Peyer's patch (tissue), 4 donors: ENCODE results near the gene TNNI3K.

Source experiments
- POLR2A ChIP-seq, 2 donors: fragments of 450-650 bp; IDR thresholded peaks; one replicate each; pipeline ENCODE4 v1.5.1; 2017; ENCODE audit warnings: antibody characterized with exemption in 2 of 2, mild to moderate bottlenecking in 2 of 2, moderate library complexity in 2 of 2
- TF ChIP-seq, protein P1 (sequence below), 6 experiments: fragments of 450-650 bp in 4 of 6; fragments of 200-600 bp in 2 of 6; sonication (generic) in 1 of 6; IDR thresholded peaks; one replicate each; pipeline ENCODE4 v1.5.1; 2017 to 2019; ENCODE audit warnings: antibody characterized with exemption in 6 of 6, mild to moderate bottlenecking in 3 of 6, moderate library complexity in 1 of 6

GRCh38 chr1:74396462-74396861, 161.3 kb downstream of the TNNI3K start:
- TF ChIP-seq, protein P1, sequence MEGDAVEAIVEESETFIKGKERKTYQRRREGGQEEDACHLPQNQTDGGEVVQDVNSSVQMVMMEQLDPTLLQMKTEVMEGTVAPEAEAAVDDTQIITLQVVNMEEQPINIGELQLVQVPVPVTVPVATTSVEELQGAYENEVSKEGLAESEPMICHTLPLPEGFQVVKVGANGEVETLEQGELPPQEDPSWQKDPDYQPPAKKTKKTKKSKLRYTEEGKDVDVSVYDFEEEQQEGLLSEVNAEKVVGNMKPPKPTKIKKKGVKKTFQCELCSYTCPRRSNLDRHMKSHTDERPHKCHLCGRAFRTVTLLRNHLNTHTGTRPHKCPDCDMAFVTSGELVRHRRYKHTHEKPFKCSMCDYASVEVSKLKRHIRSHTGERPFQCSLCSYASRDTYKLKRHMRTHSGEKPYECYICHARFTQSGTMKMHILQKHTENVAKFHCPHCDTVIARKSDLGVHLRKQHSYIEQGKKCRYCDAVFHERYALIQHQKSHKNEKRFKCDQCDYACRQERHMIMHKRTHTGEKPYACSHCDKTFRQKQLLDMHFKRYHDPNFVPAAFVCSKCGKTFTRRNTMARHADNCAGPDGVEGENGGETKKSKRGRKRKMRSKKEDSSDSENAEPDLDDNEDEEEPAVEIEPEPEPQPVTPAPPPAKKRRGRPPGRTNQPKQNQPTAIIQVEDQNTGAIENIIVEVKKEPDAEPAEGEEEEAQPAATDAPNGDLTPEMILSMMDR (IDR thresholded peaks at IDR 0.05) = no peak
- TF ChIP-seq POLR2A (IDR thresholded peaks at IDR 0.05) = no peak
